IMR-90 (cell line): Measurements from ENCODE around the gene MUCL3. TPM values are rescaled to one million over a fixed set of nuclear protein-coding genes. Genes with fewer than 3 reads are reported as not detected.

ENCODE experiments used
- ATAC-seq: fragments of 200-7000 bp; cut with Tn5 transposase; 2 replicates; pipeline ENCODE4 v1.9.1; 2020; ENCODE audit warnings: low read depth, mild to moderate bottlenecking, moderate library complexity
- BruUV-seq: library from RNA; stranded (reverse); fragments of 400-500 nt; replicated peaks from 2 replicates; lab custom pipeline; 2021; lab: Mats Ljungman, UMichigan
- CTCF ChIA-PET: fragments of 300-600 bp; formaldehyde crosslinking; extraction: SDS; loops from one replicate; lab custom pipeline; 2021; ENCODE audit warnings: antibody characterized with exemption; lab: Yijun Ruan, JAX
- POLR2A ChIA-PET: fragments of 300-600 bp; sonication (Branson Sonifier 250); formaldehyde crosslinking; loops from one replicate; lab custom pipeline; 2022; ENCODE audit warnings: antibody characterized with exemption; ENCODE audit not compliant: unreplicated experiment; lab: Charles Lee
- DNase-seq: peaks from one replicate; pipeline ENCODE4 v3.0.0; 2013
- H2AFZ ChIP-seq: replicated peaks from 2 replicates; pipeline ENCODE3; 2013; ENCODE audit warnings: low read length, mild to moderate bottlenecking; ENCODE audit not compliant: poor library complexity
- H2AK5ac ChIP-seq: 2 replicates; pipeline ENCODE4 v1.6.1; 2013; ENCODE audit warnings: low read depth, low read length, inconsistent platforms
- H2AK9ac ChIP-seq: replicated peaks from 2 replicates; pipeline ENCODE3; 2013; ENCODE audit warnings: mild to moderate bottlenecking, low read depth, low read length, moderate library complexity; ENCODE audit not compliant: poor library complexity
- H2BK120ac ChIP-seq: 2 replicates; pipeline ENCODE4 v1.6.1; 2013; ENCODE audit warnings: low read depth, low read length, inconsistent platforms
- H2BK15ac ChIP-seq: 3 replicates; pipeline ENCODE4 v1.6.1; 2013; ENCODE audit warnings: low read depth, low read length, inconsistent platforms
- H2BK20ac ChIP-seq: 2 replicates; pipeline ENCODE4 v1.6.1; 2013; ENCODE audit warnings: low read depth, mild to moderate bottlenecking, inconsistent platforms, low read length, moderate library complexity
- H2BK5ac ChIP-seq: 2 replicates; pipeline ENCODE4 v1.6.1; 2013; ENCODE audit warnings: mild to moderate bottlenecking, low read depth, low read length, inconsistent platforms; ENCODE audit not compliant: poor library complexity, severe bottlenecking
- H3K14ac ChIP-seq: replicated peaks from 2 replicates; pipeline ENCODE4 v1.6.1; 2013; ENCODE audit warnings: low read depth, low read length, inconsistent platforms
- H3K18ac ChIP-seq: 2 replicates; pipeline ENCODE4 v1.6.1; 2013; ENCODE audit warnings: low read depth, low read length, control low read depth
- H3K23ac ChIP-seq: 2 replicates; pipeline ENCODE4 v1.6.1; 2013; ENCODE audit warnings: low read depth, low read length, inconsistent platforms
- H3K27ac ChIP-seq: 2 replicates; pipeline ENCODE4 v1.5.1; 2013; ENCODE audit warnings: mild to moderate bottlenecking, control low read depth, low read length; ENCODE audit not compliant: insufficient read depth
- H3K27me3 ChIP-seq: 2 replicates; pipeline ENCODE4 v1.6.1; 2013; ENCODE audit warnings: low read length; ENCODE audit not compliant: control insufficient read depth, insufficient read depth
- H3K36me3 ChIP-seq: 2 replicates; pipeline ENCODE4 v1.6.1; 2013; ENCODE audit warnings: low read length, mixed read lengths; ENCODE audit not compliant: control insufficient read depth, insufficient read depth
- H3K4ac ChIP-seq: 2 replicates; pipeline ENCODE4 v1.6.1; 2013; ENCODE audit warnings: low read depth, low read length, inconsistent platforms
- H3K4me1 ChIP-seq: 2 replicates; pipeline ENCODE4 v1.6.1; 2013; ENCODE audit warnings: low read length, mixed read lengths; ENCODE audit not compliant: control insufficient read depth, insufficient read depth
- H3K4me2 ChIP-seq: 2 replicates; pipeline ENCODE4 v1.6.1; 2013; ENCODE audit warnings: low read depth, mild to moderate bottlenecking, control low read depth, low read length, moderate library complexity
- H3K4me3 ChIP-seq: 2 replicates; pipeline ENCODE4 v1.5.1; 2013; ENCODE audit warnings: low read depth, mild to moderate bottlenecking, control low read depth, low read length, moderate library complexity; ENCODE audit not compliant: insufficient read depth
- H3K56ac ChIP-seq: 2 replicates; pipeline ENCODE4 v1.6.1; 2013; ENCODE audit warnings: low read length, inconsistent platforms; ENCODE audit not compliant: insufficient read depth; ENCODE audit errors: extremely low read depth
- H3K79me1 ChIP-seq, 2 experiments: 2 replicates each; pipeline ENCODE4 v1.6.1; 2013; ENCODE audit warnings: low read length in 2 of 2, inconsistent platforms in 1 of 2, low read depth in 1 of 2
- H3K9ac ChIP-seq: 2 replicates; pipeline ENCODE4 v1.6.1; 2013; ENCODE audit warnings: low read depth, low read length, control low read depth
- H3K9me1 ChIP-seq: 2 replicates; pipeline ENCODE4 v1.6.1; 2013; ENCODE audit warnings: low read length, inconsistent platforms; ENCODE audit not compliant: insufficient read depth
- H3K9me3 ChIP-seq: 2 replicates; pipeline ENCODE4 v1.6.1; 2013; ENCODE audit warnings: low read length; ENCODE audit not compliant: control insufficient read depth, insufficient read depth
- H4K20me1 ChIP-seq: 2 replicates; pipeline ENCODE4 v1.6.1; 2013; ENCODE audit warnings: low read length, inconsistent platforms; ENCODE audit not compliant: insufficient read depth
- H4K5ac ChIP-seq: 2 replicates; pipeline ENCODE4 v1.6.1; 2013; ENCODE audit warnings: mild to moderate bottlenecking, low read depth, low read length, control low read depth
- H4K8ac ChIP-seq, 2 experiments: 2 replicates each; pipeline ENCODE4 v1.6.1; 2013; ENCODE audit warnings: low read depth in 2 of 2, low read length in 2 of 2, control low read depth in 1 of 2, inconsistent platforms in 1 of 2
- H4K91ac ChIP-seq: 2 replicates; pipeline ENCODE4 v1.6.1; 2013; ENCODE audit warnings: low read depth, low read length, inconsistent platforms; ENCODE audit not compliant: insufficient read depth
- FOS ChIP-seq: fragments of 150-350 bp; IDR thresholded peaks from 2 replicates; pipeline ENCODE4 v1.6.1; 2016; ENCODE audit warnings: low read depth, low read length
- MAFK ChIP-seq: IDR thresholded peaks from 2 replicates; pipeline ENCODE4 v1.6.1; 2012; ENCODE audit warnings: low read depth, low read length, improper control_type of control experiment
- MXI1 ChIP-seq: IDR thresholded peaks from 2 replicates; pipeline ENCODE4 v1.6.1; 2012; ENCODE audit warnings: low read depth, mild to moderate bottlenecking, low read length, moderate library complexity, borderline replicate concordance
- NFE2L2 ChIP-seq: fragments of 150-350 bp; IDR thresholded peaks from 2 replicates; pipeline ENCODE4 v1.6.1; 2016; ENCODE audit warnings: low read depth, mild to moderate bottlenecking, low read length
- RAD21 ChIP-seq: IDR thresholded peaks from 2 replicates; pipeline ENCODE4 v1.6.1; 2012; ENCODE audit warnings: low read length, improper control_type of control experiment
- WGBS, 2 experiments: methylation state at CpG; one replicate each; pipeline versions ENCODE4 v1.1.5 to v1.1.7; 2013; ENCODE audit warnings: missing lambda C conversion rate in 2 of 2; ENCODE audit not compliant: insufficient read length in 1 of 2; ENCODE audit errors: extremely low coverage in 2 of 2; 5-methylcytosine and 5-hydroxymethylcytosine counted together
- dilution Hi-C: fragments of 300-500 bp; cut with HindIII; formaldehyde crosslinking; loops from one replicate; pipeline ENCODE4 v1.14.3; 2018; ENCODE audit warnings: low sequenced_read_pairs; ENCODE audit not compliant: unreplicated experiment
- in situ Hi-C: fragments of 300-500 bp; cut with MboI; formaldehyde crosslinking; loops from 3 replicates; pipeline ENCODE4 v1.14.3; 2019; ENCODE audit warnings: low sequenced_read_pairs, inconsistent platforms, mixed read lengths
- intact Hi-C: fragments of 100-400 bp; cut with micrococcal nuclease; formaldehyde crosslinking; loops from 2 replicates; pipeline ENCODE4 v1.10.0; 2022
- polyA plus RNA-seq, 3 experiments: library from polyadenylated mRNA; depleted of rRNA; stranded (reverse); fragments of >200 nt; gene quantifications; 2 replicates each; pipeline ENCODE4 v1.2.3, GENCODE V29; 2012; ENCODE audit warnings: low replicate concordance in 1 of 3
- total RNA-seq: library from RNA; depleted of rRNA; stranded (reverse); fragments of >200 nt; gene quantifications from 2 replicates; pipeline ENCODE4 v1.2.3, GENCODE V29; 2012
- TF ChIP-seq, protein P1 (sequence below): fragments of 150-350 bp; IDR thresholded peaks from 2 replicates; pipeline ENCODE4 v1.6.1; 2016; ENCODE audit warnings: low read depth, mild to moderate bottlenecking, low read length, moderate library complexity, borderline replicate concordance
- TF ChIP-seq, protein P2 (sequence below): conservative IDR thresholded peaks from 2 replicates; pipeline ENCODE4 v1.5.1; 2012; ENCODE audit warnings: mild to moderate bottlenecking, low read depth, low read length, improper control_type of control experiment

The MUCL3 gene
- total and polyA plus RNA-seq, 2 of the 4 experiments (the other 2 are of a cell fraction), result not detected

DNA sequence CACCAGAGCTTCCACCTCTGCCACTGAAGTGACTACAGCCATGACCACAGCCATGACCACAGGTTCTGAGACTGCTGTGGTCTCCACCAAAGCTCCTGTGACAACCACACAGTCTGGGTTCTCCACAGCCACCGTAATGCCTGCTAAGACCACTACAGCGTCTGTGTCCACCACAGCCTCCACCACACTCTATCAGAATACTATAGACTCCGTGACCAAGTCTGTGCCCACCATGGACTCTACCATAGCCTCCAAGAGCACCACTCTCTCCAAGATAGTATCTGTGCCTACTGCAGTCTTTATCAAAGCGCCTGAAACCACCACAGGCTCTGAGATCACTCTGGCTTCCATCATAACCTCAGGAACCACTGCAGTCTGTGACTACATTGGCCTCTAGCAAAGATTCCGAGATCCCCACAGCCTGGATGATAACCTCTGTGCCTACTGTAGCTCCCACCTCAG is 24.4 kb downstream of the MUCL3 start:
- Histone ChIP-seq H3K27me3 (peaks cover 25% of the 10 kb centered on the region), H2AK5ac (no peak overlapping the region), H4K5ac (no peak overlapping the region), H3K18ac (no peak overlapping the region), H2BK20ac (no peak overlapping the region), H2BK5ac (no peak overlapping the region), H3K56ac (no peak overlapping the region), H3K36me3 (no peaks in the 10 kb centered on the region), H3K9me3 (no peaks in the 10 kb centered on the region), H2BK120ac (no peak overlapping the region), H3K14ac (no peak overlapping the region), H3K79me1 (no peaks in the 10 kb centered on the region), H4K20me1 (no peaks in the 10 kb centered on the region), H2AK9ac (no peak overlapping the region), H2AFZ (no peak overlapping the region), H3K23ac (no peak overlapping the region), H3K4me1 (no peaks in the 10 kb centered on the region), H2BK15ac (no peak overlapping the region), H4K91ac (no peak overlapping the region), H3K27ac (no peak overlapping the region), H3K9ac (no peak overlapping the region), H4K8ac (no peak overlapping the region), H3K4me3 (no peak overlapping the region), H3K9me1 (no peaks in the 10 kb centered on the region), H3K4ac (no peak overlapping the region), H3K4me2 (no peak overlapping the region)
- ChIA-PET CTCF (no interaction called here), POLR2A (no interaction called here)
- WGBS, 2 experiments, result 51% methylated on average over 5 of the region's 5 CpGs; no CpG with 5 or more reads in 1 of the 2 experiments
- no peak for ATAC-seq
- TF ChIP-seq FOS (no peak), MAFK (no peak), MXI1 (no peak), RAD21 (no peak), NFE2L2 (no peak)
- TF ChIP-seq, protein P1, sequence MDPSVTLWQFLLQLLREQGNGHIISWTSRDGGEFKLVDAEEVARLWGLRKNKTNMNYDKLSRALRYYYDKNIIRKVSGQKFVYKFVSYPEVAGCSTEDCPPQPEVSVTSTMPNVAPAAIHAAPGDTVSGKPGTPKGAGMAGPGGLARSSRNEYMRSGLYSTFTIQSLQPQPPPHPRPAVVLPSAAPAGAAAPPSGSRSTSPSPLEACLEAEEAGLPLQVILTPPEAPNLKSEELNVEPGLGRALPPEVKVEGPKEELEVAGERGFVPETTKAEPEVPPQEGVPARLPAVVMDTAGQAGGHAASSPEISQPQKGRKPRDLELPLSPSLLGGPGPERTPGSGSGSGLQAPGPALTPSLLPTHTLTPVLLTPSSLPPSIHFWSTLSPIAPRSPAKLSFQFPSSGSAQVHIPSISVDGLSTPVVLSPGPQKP, result no peak
- TF ChIP-seq, protein P2, sequence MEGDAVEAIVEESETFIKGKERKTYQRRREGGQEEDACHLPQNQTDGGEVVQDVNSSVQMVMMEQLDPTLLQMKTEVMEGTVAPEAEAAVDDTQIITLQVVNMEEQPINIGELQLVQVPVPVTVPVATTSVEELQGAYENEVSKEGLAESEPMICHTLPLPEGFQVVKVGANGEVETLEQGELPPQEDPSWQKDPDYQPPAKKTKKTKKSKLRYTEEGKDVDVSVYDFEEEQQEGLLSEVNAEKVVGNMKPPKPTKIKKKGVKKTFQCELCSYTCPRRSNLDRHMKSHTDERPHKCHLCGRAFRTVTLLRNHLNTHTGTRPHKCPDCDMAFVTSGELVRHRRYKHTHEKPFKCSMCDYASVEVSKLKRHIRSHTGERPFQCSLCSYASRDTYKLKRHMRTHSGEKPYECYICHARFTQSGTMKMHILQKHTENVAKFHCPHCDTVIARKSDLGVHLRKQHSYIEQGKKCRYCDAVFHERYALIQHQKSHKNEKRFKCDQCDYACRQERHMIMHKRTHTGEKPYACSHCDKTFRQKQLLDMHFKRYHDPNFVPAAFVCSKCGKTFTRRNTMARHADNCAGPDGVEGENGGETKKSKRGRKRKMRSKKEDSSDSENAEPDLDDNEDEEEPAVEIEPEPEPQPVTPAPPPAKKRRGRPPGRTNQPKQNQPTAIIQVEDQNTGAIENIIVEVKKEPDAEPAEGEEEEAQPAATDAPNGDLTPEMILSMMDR, result no peak
- no peak for DNase-seq
- dilution Hi-C loops (no loop called here), in situ Hi-C loops (no loop called here), intact Hi-C loops (no loop called here)
- BruUV-seq, result no TSS peak
